ENCODE data around the gene LHPP.

DNA sequence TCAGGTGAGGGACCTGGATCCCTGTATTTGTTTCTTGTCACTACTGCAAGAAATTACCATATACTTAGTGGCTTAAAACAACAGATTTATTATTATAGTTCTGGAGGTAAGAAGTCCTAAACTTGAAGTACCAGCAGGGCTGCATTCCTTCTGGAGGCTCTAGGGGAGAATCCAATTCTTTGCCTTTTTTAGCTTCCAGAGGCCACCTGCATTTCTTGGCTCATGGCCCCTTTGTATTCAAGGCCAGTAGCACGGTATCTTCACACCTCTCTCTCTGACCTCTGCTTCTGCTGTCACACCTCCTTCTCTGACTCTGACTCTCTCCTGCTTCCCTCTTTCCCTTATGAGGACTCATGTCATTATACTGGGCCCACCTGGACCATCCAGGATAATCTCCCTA, 2.2 kb upstream of the LHPP start:
- TF ChIP-seq POLR2A (IDR thresholded peaks at IDR 0.05): no peak
- TF ChIP-seq, protein P1, sequence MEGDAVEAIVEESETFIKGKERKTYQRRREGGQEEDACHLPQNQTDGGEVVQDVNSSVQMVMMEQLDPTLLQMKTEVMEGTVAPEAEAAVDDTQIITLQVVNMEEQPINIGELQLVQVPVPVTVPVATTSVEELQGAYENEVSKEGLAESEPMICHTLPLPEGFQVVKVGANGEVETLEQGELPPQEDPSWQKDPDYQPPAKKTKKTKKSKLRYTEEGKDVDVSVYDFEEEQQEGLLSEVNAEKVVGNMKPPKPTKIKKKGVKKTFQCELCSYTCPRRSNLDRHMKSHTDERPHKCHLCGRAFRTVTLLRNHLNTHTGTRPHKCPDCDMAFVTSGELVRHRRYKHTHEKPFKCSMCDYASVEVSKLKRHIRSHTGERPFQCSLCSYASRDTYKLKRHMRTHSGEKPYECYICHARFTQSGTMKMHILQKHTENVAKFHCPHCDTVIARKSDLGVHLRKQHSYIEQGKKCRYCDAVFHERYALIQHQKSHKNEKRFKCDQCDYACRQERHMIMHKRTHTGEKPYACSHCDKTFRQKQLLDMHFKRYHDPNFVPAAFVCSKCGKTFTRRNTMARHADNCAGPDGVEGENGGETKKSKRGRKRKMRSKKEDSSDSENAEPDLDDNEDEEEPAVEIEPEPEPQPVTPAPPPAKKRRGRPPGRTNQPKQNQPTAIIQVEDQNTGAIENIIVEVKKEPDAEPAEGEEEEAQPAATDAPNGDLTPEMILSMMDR (IDR thresholded peaks at IDR 0.05): no peak
